Tibial nerve (tissue), 4 donors: Measurements from ENCODE around the gene GPC6.
"Not testable (repeated sequence)": the region's sequence is repeated elsewhere in the genome, so short reads cannot be mapped to it uniquely, and the experiment has no call there.

Experiments used
- CTCF ChIP-seq, 5 experiments: fragments of 200-600 bp in 3 of 5; fragments of 450-650 bp in 2 of 5; sonication (generic) in 3 of 5; IDR thresholded peaks; one replicate each; pipeline ENCODE4 v1.5.1; 2016 to 2019; ENCODE audit warnings: antibody characterized with exemption in 5 of 5, mild to moderate bottlenecking in 3 of 5, moderate library complexity in 2 of 5
- EP300 ChIP-seq, 2 donors: sonication (generic); formaldehyde crosslinking; IDR thresholded peaks; one replicate each; pipeline ENCODE4 v1.6.1; 2017; ENCODE audit warnings: antibody characterized with exemption in 2 of 2, mild to moderate bottlenecking in 1 of 2
- POLR2A ChIP-seq, 2 donors: fragments of 450-650 bp; IDR thresholded peaks; one replicate each; pipeline ENCODE4 v1.6.1; 2017; ENCODE audit warnings: antibody characterized with exemption in 2 of 2, mild to moderate bottlenecking in 2 of 2, moderate library complexity in 2 of 2

- TF ChIP-seq CTCF, EP300, POLR2A (IDR thresholded peaks at IDR 0.05): not testable (repeated sequence)
Observed at GRCh38 chr13:93206778-93207392, 19.7 kb upstream of the GPC6 start.
